GM19395 (cell line): Measurements from ENCODE around the gene PPP1R12C.
A peak's percentile ranks its signal among the peaks of the same experiment; 100 is the strongest.
"Not testable (repeated sequence)": the region's sequence is repeated elsewhere in the genome, so short reads cannot be mapped to it uniquely, and the experiment has no call there.

Source experiments
- ATAC-seq: cut with Tn5 transposase; IDR thresholded peaks from one replicate; pipeline ENCODE4 v1.9.1; 2021; ENCODE audit warnings: mild to moderate bottlenecking, moderate library complexity; ENCODE audit not compliant: unreplicated experiment

PPP1R12C gene

DNA sequence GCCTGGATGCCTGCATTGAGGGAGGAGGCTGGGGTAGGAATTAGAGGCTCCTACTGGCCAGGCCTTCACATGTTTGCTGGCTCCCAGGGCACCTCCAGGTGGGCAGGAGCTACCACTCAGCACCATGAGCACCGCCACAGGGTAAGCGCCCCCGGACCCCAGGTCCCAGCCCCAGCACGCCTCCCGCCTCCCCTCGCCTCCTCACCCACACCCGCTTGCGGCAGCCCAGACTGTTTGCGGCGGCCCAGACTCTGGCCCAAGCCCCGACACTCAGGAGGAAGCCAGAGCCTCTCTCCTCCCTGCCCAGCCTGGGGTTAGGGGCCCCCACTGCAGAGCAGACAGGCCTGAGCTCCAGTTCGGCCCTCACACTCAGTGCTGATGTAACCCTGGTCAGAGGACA lies 41.1 kb downstream of the PPP1R12C start:
- no peak for ATAC-seq

DNA sequence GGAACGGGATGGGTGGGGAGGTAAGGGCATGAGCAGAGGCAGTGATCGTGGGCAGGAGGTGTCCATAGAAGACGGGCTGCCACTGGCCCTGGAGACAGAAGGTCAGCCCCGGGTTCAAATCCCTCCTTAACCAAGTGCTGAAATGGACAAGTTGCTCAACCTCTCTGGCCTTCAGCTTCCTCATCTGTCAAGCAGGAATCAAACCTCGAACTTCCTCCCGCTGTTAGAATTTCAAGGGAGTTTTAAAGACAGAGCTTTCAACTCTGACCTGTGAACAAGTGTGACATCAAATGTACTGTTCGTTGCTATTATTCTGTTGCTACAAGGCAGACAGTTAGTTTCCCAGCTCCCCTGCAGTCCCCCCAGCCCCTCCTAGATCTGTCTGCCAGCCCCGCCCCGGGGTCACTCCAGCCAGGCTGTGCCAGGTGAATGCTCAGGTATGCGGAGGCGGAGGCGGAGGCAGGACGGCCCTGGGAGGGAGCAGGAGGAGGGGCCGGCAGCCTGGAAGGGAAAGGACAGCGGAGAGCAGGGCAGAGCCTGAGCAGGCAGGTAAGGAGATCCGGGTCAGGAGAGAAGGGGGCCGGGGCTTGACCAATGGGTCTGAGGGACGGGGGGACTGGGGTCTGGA lies 42.0 kb downstream of the PPP1R12C start, which contains the start of gene EPS8L1:
TSS of gene EPS8L1 (plus strand) at position 499 of the 628 bp plus-strand sequence. CDS start 576 bp downstream, outside the sequence.
- ATAC-seq: no peak

DNA sequence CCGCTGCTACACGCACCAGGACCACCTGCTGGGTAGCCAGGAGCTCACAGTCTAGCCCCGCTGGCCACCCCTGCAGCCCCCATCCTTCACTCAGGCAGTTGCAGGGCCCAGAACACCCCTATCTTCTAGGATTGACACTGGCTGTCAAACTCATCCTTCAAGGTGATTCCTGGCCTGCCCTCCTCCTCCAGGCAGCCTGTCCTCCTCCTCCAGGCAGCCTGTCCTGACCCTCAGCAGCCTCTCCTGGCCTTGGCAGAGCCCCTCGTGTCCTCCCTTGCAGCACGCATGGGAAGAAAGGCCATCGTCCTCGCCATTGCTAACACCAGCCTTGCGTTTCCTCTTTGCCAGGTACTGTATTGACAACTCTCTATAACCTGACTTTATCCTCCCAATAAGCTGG lies 45.5 kb downstream of the PPP1R12C start:
- ATAC-seq: no peak

DNA sequence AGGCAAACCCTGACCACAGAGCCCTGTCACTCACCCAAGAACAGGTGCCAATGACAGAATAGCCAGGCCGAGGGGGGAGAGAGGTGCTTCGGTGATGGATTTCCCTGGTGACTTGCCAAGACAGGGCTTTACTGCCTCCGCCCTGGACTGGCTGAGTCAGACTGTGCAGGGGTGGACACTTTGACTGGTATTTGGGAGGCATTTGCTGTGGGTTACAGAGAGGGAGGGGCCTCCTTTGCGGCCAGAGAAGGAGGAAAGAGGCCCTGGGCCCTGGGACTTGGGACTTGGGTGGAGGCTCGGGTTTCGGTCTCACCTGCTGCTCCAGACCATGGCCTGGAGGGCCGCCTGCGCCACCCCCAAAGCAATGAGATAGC lies 46.3 kb downstream of the PPP1R12C start:
- no peak for ATAC-seq

DNA sequence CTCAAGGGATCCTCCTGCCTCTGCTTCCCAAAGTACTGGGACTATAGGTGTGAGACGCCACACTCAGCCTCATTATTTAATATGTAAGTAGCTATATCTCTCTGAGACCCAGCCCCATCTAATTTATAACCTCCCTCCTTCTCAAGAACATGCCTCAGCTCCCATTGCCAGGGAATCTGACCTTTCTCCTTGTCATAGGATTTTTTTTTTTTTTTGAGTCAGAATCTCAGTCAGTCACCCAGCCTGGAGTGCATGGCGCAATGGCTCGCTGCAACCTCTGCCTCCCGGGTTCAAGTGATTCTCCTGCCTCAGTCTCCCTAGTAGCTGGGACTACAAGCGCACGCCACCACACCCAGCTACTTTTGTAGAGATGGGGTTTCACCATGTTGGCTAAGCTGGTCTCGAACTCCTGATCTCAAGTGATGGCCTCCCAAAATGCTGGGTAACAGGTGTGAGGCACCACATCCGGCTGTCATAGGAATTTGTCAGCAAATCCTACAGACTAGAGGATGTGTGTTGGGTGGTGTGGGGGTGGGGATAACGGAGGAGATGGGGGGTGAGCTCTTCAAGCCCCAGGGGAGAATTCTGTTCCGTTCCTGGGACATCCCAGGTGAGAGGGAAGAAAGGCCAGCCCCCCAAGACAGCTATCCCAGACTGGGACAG lies 46.8 kb downstream of the PPP1R12C start:
- no peak for ATAC-seq

DNA sequence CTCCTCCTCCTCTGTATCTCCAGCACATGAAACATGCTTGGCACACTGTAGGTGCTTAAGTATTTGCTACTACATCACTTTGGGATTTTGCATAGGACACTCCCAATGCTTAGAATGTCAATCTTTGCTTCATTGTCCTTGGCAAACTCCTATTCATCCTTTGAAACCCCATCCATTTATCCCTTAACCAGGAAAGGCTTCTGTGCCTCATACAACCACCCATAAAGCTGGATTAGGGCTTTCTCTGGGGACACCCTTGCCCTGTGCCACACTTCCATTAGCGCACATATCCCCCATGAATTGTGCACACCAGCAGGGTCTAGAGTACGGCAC lies 47.6 kb downstream of the PPP1R12C start:
- ATAC-seq: no peak

DNA sequence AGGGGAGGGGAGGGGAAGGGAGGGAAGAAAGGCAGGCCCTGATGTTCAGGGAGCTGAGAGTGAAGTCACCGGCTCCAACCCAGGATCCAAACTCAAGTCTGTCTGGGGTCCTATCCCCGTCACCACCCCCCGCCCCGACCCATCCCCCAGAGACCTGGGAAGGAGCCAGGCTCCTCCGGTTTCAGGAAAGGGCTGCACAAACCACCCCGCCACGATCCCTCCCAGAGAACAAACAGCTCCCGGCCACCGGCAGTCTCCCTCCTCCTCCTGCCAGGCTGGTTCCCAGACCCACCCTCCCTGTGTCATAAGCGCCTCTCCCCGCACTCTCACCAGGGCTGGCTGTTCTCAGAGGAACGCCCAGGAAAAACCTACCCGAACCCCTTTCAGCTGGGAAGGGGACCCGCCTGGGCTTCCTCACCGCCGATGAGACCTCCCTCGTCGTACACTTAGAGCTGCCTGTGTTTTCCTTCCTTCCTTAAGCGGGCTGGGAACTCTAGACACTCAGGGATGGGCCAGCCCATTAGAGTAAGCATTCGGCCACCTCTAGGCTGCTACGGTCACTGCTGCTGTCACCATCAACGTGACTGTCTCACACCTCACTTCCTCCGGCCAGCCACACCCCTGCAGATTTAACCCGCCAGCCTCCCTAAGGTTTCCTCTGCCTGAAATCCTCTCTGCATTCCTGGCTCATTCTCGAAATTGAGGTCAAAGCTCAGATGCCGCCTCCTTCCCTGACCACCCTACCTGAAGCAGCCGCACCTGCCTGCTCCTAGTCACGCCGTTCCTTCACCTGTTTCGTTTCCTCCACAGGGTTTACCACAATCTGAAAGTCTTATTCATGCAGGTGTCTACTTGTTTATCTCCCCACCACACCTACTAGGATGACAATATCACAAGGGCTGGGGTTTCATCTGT lies 48.2 kb downstream of the PPP1R12C start:
- ATAC-seq: no peak

DNA sequence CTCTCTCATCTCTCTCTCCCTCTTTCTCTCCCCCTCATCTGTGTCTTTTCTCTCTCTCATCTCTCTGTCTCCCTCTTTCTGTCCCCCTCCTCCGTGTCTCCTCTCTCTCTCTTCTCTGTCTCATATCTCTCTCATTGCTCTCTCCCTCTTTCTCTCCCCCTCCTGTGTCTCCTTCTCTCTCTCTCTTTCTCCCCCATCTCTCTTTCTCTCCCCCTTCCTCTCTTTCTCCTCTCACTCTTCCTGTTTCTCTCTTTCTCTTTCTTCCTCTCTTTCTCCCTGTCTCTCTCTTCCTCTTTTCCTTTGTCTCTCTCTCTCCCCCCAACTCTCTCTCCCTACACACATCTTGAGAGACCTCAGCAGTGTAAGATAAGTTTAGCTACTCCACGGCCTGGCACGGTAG lies 49.6 kb downstream of the PPP1R12C start:
- ATAC-seq: no peak

DNA sequence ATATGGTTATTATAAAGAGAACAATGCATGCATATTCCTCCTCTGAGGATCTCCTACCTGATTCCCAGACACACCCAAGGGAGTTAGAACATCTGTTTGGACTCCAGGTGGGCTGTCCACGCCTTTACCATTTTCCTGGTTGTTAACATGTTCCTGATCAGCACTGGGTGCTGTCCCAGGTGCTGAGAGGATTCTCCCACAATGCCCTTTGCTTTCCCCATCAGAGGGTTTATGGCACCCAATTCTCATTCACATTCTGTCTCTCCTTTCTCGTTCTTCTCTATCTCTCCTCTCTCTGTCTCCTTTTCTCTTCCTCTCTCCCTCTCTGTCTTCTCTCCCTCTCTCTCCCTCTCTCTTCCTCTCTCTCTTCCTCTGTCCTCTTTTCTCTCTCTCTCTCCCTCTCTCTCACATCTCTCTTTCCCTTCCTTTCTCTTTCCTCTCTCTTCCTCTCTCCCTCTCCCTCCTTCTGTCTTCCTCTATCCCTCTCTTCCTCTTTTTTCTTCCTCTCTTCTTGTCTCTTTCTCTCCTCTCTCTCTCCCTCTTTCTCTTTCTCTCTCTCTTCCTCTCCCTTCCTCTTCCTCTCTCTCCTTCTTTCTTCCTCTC lies 51.2 kb downstream of the PPP1R12C start:
- no peak for ATAC-seq

DNA sequence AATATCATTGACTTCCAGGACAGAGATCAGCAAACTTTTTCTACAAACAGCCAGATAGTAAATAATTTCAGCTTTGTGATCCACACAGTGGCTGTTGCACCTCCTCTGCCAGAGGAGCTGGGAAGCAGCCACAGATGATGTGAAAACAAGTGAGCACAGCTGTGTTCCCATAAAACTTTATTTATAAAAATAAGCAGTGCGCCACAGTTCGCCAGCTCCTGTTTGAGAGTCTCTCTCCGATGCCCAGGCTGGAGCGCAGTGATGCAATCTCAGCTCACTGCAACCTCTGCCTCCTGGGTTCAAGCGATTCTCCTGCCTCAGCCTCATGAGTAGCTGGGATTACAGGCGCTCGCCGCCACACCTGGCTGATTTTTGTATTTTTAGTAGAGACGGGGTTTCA lies 51.9 kb downstream of the PPP1R12C start:
- not testable (repeated sequence) for ATAC-seq

DNA sequence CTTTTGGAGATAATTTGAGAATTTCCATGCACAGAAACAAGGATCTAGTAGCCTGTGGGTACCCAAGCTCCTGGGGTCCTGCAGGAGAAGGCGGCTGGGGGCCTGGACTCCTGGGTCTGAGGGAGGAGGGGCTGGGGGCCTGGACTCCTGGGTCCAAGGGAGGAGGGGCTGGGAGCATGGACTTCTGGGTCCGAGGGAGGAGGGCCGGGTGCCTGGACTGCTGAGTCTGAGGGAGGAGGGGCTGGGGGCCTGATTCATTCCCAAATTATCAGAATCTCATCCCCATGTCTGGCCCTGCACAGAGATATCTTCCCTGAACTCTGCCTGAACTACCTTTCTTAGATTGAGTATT lies 54.0 kb downstream of the PPP1R12C start:
- no peak for ATAC-seq

DNA sequence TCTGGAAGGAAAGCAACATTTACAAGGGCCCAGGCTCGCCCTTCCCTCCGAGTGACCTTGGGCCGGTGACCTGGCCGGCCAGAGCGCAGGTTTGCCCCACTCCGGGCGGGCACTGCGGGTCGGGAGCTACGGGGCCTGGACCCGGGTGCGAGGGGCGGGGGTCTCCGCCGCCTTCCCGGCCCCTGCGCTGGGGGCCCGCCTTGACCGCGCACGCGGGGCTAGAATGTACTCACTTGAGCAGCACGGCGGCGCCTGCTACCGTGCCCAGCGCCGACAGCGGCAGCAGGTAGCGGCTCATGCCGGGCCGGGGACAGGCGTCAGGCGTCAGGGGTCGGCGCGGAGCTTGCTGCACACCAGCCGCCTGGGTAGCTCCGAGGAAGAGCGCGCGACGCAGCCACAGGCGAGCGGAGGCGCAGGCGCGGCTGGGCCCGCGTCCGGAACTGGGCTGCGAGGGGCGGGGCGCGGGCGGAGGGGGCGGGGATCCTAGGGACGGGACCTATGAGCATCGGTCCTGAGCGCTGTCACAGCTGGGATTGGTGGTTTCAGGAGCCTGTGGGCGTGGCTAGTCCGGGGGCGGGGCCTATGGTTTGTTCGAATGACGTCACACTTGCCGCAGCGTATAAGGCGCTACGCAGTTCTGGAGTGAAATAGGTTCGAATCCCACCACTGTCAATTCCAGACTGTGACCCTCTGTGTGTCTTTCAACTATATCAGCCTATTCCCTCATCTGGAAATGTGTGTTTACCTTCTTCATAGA lies 54.5 kb downstream of the PPP1R12C start, which contains the start of gene RDH13:
TSS of gene RDH13 (minus strand) at position 414 of the 757 bp plus-strand sequence. CDS start at position 298, 116 bp downstream.
- peak; percentile 81 for ATAC-seq

DNA sequence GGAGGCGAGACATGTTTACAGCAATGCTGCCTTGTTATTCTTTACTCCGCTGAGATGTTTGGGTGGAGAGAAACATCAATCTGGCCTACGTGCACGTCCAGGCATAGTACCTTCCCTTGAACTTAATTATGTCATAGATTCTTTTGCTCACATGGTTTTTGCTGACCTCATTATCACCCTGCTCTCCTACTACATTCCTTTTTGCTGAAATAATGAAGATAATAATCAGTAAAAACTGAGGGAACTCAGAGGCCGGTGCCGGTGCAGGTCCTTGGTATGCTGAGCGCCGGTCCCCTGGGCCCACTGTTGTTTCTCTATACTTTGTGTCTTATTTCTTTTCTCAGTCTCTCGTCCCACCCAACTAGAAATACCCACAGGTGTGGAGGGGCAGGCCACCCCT lies 57.1 kb downstream of the PPP1R12C start:
- ATAC-seq: not testable (repeated sequence)

DNA sequence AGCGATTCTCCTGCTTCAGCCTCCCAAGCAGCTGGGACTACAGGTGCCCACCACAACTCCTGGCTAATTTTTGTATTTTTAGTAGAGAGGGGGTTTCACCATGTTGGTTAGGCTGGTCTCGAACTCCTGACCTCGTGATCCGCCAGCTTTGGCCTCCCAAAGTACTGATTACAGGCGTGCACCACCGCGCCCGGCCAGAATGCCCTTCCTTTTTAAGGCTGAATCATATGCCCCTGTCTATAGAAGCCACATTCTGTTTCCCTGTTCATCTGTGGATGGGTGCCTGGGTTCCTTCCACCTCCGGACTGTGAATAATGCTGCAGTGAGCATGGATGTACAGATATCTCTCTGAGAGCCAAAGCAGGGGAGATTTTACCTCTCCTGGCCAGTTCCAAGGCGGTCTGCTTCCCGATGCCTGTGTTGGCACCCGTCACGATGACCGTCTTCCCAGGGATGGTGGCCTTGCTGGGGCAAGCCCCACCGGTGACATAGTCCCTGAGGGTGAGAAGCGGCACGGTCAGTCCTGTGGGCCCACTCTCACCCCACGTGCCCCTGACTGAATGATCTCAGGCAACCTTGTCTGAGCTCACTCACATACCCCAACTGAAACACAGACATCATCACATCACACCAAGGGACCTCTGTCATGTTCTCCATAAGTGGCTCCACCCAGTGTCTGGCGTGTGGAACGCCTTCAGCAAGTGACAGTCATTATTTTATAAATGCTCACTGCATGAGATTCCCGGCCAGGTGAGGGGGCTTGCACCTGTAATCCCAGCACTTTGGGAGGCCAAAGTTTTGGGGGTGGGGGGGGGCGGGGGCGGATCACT lies 58.4 kb downstream of the PPP1R12C start:
- no peak for ATAC-seq

DNA sequence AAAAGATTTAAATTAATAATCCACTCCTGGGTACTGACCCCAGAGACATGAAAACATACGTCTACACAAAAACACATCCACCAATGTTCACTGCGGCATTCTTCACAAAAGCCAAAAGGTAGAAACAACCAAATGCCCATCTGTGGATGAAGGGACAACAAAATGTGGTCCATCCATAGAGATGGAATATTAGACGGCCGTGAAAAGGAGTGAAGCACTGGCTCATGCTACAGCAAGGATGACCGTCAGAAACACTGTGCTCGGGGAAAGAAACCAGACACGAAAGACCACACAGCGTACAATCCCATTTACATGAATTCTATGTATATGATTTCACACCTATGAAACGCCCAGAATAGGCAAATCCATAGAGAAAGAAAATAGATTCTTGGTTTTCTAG lies 60.6 kb downstream of the PPP1R12C start:
- no peak for ATAC-seq

DNA sequence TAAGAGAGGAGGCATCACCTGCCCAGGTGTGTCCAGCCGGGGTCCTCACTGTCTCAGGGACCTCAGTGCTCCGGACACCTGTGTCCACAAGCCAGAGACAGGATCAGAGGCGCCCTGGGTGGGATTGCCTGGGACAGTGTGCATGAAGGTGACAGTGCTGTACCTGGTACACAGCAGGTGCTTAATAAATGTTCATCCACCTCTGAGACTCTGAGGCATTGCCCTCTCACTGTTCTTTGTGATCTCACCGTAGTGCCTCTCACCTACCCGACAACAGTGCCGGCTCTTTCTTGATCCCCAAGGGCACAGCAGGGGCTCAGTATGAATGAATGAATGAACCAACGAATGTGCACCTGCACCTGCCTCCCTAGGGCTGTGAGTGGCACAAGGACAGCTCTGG lies 63.7 kb downstream of the PPP1R12C start:
- ATAC-seq: no peak

DNA sequence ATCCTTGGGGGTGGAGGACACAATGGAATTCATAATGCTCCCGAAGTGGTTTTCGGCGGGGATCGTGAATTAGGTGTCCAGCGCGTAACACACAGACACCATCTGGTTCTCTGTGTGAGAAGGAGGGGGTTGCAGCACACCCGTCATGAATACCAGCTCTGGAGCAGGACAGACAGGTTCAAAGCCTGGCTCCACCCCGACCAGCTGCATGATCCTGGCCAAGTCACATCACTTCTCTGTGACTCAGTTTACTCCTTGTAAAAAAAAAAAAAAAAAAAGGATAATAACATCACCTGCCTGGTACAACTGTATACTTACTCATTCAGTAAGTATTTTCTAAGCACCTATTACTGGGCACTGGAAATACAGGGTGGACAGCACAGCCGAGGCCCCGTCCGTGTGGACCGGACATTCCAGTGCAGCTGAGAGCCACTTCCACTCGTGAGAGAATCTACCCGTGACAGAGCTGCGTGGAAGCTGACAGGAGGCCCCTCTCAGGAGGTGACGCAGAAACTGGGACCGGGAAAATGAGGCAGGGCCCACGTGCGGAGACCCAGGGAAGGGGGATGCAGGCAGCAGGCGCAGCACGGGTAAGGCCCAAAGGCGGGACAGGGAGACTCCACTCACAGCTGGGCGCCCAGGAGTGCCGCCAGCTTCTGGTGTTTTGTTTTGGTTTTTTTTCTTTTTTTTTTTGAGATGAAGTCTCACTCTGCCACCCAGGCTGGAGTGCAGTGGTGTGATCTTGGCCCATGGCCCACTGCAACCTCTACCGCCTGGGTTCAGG lies 66.5 kb downstream of the PPP1R12C start:
- ATAC-seq: no peak

DNA sequence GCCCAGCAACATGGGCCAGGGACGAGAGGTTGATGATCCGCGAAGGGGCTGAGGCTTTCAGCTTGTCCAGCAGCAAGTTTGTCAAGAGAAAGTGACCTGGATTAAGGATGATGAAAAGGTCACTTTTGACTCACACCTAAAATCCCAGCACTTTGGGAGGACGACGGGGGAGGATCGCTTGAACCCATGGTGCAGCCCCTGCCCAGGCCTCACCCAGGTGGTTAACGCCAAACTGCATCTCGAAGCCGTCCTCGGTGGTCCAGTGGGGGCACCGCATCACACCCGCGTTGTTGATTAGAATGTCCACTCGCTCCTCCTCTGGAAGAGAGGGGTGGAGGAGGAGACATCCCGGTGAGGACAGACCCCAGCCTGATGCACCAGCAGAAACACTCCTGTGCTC lies 69.0 kb downstream of the PPP1R12C start:
- no peak for ATAC-seq

DNA sequence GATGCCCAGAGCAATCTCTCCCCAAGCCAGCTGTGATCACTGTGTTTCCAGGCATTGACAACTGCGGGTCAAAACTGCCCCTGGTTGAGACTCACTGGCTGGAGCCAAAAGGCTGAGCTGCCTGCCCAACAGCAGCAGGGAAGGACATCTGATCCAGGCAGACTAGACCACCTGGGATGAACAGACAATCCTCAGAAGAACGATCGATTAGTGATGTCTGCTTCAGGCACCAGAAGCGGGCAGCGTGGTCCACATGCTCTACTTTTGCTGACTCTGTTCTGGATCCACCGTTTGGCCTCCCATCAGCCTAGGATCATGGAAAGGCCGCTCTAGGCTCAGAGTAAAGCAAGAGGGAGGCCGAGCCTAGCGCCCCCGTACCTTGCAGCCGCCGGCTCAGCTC lies 69.5 kb downstream of the PPP1R12C start:
- ATAC-seq: no peak
